HG03442 (cell line): Measurements from ENCODE around the gene TPPP.
A peak's percentile ranks its signal among the peaks of the same experiment; 100 is the strongest.
"Not testable (repeated sequence)": the region's sequence is repeated elsewhere in the genome, so short reads cannot be mapped to it uniquely, and the experiment has no call there.

Experiments
- ATAC-seq: cut with Tn5 transposase; IDR thresholded peaks from one replicate; pipeline ENCODE4 v1.9.1; 2021; ENCODE audit warnings: mild to moderate bottlenecking, moderate library complexity; ENCODE audit not compliant: unreplicated experiment

TPPP gene

GRCh38 chr5:628351-629205 lies 64.6 kb downstream of the TPPP start:
- ATAC-seq, result not testable (repeated sequence)

- ATAC-seq, result no peak
These were observed 65.3 kb downstream of the TPPP start for GRCh38 chr5:627840-628239.

- no peak for ATAC-seq
These were observed 66.3 kb downstream of the TPPP start for GRCh38 chr5:626850-627249.

- no peak for ATAC-seq
These were observed 67.6 kb downstream of the TPPP start for GRCh38 chr5:625516-625915.

- ATAC-seq, result no peak
These were observed 68.3 kb downstream of the TPPP start for GRCh38 chr5:624951-625230.

GRCh38 chr5:624118-624950 lies 68.8 kb downstream of the TPPP start:
- no peak for ATAC-seq

GRCh38 chr5:623531-623930 lies 69.6 kb downstream of the TPPP start:
- ATAC-seq, result no peak

- no peak for ATAC-seq
These were observed 70.1 kb downstream of the TPPP start for GRCh38 chr5:622946-623522.

GRCh38 chr5:622359-622758 lies 70.8 kb downstream of the TPPP start:
- ATAC-seq, result no peak

GRCh38 chr5:621341-621761 lies 71.8 kb downstream of the TPPP start:
- no peak for ATAC-seq

- no peak for ATAC-seq
These were observed 72.5 kb downstream of the TPPP start for GRCh38 chr5:620586-621180.

- no peak for ATAC-seq
These were observed 73.0 kb downstream of the TPPP start for GRCh38 chr5:620152-620551.

GRCh38 chr5:619444-619843 lies 73.7 kb downstream of the TPPP start:
- ATAC-seq, result no peak

GRCh38 chr5:618450-618849 lies 74.7 kb downstream of the TPPP start:
- ATAC-seq, result no peak

GRCh38 chr5:617896-618295 lies 75.3 kb downstream of the TPPP start:
- ATAC-seq, result no peak

GRCh38 chr5:616484-617039 lies 76.6 kb downstream of the TPPP start:
- ATAC-seq, result no peak

GRCh38 chr5:612498-613424 lies 80.4 kb downstream of the TPPP start:
- peak; percentile 27 for ATAC-seq

GRCh38 chr5:611731-612486 lies 81.2 kb downstream of the TPPP start, which contains the start of gene CEP72:
TSS of gene CEP72 (plus strand) at chr5:612340. CDS start at chr5:612362, 22 bp downstream.
- ATAC-seq, result peak; percentile 74
